HG03521 (cell line): ENCODE data around the gene CFC1B.
"Not testable (repeated sequence)": the region's sequence is repeated elsewhere in the genome, so short reads cannot be mapped to it uniquely, and the experiment has no call there.

ENCODE experiments used
- ATAC-seq: cut with Tn5 transposase; IDR thresholded peaks from one replicate; pipeline ENCODE4 v1.9.1; 2021; ENCODE audit warnings: mild to moderate bottlenecking, moderate library complexity; ENCODE audit not compliant: unreplicated experiment

CFC1B gene

GRCh38 chr2:130520992-130521391 lies at the start of gene CFC1B:
Gene CFC1B, plus strand, starts transcription at chr2:130521222. Its CDS starts 263 bp downstream, at chr2:130521485.
- not testable (repeated sequence) for ATAC-seq

DNA sequence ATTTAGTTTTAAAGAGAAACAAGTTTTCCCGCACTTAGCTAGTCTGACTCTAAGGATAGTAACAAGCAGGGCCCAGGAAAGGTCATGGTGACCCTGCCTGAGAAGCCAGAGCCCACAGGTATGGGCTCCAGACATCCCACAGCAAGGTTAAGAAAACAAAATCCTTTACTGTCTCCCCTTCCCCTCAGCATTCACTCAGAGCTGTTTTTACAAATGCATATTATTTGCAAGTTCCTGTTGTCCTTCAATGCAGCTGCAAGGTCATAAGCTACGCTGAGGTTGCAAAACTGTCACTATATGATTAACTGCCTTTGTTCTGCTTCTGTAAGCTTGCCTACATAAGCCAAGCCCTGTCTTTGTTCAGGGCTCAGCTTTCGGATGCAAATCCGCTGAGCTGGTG lies 29.9 kb upstream of the CFC1B start:
- not testable (repeated sequence) for ATAC-seq

- not testable (repeated sequence) for ATAC-seq
These were observed 11.8 kb upstream of the CFC1B start, which contains the start of gene POTEI for GRCh38 chr2:130509228-130509627. Gene POTEI, minus strand, starts transcription at chr2:130509328. Its CDS starts 93 bp downstream, at chr2:130509235.

DNA sequence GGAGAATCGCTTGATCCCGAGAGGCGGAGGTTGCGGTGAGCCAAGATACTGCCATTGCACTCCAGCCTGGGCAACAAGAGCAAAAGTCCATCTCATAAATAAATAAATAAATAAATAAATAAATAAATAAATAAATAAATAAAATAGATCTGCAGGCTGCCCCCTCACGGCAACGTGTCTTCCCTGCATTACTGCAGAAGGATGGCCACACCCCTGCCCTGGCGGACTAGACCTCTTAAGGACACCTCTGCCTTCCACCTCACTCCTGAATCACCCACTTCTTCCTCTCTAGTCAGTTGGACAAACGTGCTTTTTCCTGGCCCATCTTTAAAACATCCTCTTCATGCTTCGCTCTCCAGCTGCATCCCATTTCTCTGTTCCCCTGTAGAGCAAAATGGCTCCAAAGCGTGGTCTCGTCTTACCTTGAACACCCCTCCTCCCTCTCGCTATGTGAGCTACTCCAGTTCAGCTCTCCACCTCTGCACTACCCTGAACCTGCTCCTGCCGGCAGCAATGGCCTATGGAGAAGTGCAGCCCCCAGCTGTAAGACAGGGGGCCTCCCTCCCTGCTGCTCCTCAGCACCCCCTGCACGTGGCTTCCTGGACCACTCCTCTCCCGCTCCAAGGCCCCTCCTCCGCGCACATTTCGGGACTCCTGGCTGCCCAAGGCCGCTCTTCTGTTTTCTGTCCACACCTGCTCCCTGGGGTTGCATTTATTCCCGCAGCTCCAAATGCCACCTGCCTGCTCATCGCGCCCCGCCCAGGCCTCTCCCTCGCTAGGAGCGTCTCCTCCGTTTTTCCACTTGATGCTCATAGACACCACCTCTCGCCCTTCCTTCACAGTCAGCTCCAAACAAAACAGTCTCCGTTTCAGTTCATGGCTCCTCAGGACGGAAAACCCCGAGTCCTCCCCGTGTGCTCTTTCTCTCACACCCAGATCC lies 9.9 kb upstream of the CFC1B start:
- ATAC-seq, result not testable (repeated sequence)

- not testable (repeated sequence) for ATAC-seq
These were observed 9.1 kb upstream of the CFC1B start for GRCh38 chr2:130511747-130512451.

DNA sequence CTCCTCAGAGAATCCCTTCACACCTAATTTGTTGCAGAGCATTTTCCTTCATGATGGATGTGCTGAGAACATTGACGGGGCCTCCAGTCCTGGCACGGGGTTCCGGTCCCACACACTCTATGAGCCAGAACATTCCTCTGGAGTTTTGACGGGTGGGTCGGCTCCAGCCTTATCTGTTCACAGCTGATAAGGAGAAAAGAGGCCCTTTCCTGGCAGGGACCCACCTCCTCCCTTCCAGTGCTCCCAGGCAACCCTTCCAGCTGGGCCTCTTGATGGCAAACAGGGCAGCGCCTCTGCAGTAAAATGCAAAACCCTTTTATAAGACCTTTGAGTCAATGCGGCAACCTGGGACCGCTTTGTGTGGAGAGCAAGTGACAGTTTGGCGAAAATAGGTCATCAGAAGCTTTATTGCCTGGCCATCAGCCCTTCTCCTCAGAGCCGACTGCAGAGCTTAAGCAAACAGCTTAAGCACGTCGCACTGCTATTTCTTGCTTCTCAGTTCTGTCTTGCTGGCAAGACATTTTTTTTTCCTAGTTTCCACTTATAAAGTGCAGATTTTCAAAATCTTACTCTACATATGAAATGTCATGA lies 2.4 kb upstream of the CFC1B start:
- ATAC-seq, result not testable (repeated sequence)

DNA sequence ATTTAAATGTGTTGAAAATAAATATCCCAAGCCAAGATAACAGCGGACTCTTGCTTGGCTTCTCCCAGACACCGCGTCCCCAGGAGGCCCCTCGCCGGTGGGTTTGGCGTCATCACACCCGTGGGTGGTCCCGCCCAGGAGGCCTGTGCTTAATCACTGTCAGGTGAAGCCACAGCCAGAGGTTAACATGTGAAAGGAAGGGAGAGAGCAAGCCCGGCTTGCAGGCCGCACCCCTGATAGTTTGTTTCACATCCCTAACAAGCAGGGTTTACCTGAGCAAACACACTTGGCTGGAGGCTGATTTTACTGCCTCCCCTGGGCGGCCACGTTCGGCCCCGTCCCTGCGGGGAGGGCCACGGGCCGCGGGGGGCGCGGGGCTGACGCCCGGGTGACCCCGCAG lies 1.4 kb downstream of the CFC1B start:
- ATAC-seq, result not testable (repeated sequence)

GRCh38 chr2:130527365-130527967 lies 6.4 kb downstream of the CFC1B start:
- not testable (repeated sequence) for ATAC-seq

- not testable (repeated sequence) for ATAC-seq
These were observed 8.5 kb downstream of the CFC1B start for GRCh38 chr2:130529545-130529944.

- ATAC-seq, result not testable (repeated sequence)
These were observed 9.2 kb downstream of the CFC1B start for GRCh38 chr2:130530212-130530611.

GRCh38 chr2:130531225-130531624 lies 10.2 kb downstream of the CFC1B start:
- ATAC-seq, result not testable (repeated sequence)

DNA sequence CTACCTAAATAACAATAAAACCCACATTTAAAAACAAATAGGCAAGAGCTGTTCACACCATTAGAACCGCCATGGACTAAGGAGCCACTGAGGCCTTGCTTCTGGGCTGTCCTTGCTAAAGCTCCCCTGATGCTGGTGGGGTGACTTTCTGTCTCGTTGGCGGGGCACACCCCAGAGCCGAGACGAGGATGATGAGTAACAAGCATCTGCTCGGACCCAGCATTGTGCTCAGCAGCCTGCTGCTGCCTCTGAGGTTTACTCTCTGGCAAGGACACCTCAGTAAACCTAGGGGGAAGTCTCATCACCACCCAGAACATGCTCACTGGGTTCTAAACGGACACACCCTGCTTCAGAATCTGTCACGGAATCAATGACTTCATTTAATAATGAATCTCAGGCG lies 10.7 kb downstream of the CFC1B start:
- ATAC-seq, result not testable (repeated sequence)

DNA sequence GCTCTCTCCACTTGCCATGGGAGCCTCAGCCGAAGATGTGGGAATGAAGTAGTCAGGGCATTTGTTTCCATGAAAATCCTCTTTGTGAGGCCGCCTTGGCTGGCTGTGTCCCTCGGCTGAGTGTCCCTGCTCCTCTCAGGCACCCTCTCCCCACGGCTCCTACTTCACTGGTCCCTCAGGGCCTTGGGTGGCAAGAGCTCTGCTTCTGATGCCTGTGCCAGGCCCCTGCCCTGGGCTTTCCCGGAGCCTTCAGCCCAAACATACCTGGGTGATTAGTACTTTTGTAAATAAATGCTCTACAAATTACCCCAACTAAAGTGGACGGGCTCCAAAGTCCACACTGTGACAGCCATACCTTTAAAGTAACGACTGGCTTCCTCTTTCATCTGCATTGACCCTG lies 15.6 kb downstream of the CFC1B start:
- not testable (repeated sequence) for ATAC-seq

DNA sequence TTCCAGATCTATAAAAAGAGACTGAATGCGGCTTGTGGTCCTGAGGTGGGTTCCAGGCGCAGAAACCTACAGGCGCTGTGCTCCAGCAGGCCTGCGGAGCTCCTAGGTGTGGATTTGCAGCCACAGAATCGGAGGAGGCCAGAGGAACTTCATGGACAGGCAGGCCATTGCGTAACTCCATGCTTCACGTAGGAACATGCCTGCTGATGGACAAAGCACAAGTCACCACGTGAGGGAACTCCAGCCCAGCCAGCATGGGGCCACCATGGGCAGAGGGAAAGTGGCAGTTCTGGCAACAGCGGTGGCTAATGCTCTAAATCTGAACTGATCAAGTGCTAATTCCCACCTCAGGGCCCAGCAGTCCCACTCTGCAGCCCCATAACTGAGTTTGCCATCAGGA lies 17.2 kb downstream of the CFC1B start:
- ATAC-seq, result not testable (repeated sequence)

GRCh38 chr2:130542789-130543188 lies 21.8 kb downstream of the CFC1B start:
- ATAC-seq, result not testable (repeated sequence)

DNA sequence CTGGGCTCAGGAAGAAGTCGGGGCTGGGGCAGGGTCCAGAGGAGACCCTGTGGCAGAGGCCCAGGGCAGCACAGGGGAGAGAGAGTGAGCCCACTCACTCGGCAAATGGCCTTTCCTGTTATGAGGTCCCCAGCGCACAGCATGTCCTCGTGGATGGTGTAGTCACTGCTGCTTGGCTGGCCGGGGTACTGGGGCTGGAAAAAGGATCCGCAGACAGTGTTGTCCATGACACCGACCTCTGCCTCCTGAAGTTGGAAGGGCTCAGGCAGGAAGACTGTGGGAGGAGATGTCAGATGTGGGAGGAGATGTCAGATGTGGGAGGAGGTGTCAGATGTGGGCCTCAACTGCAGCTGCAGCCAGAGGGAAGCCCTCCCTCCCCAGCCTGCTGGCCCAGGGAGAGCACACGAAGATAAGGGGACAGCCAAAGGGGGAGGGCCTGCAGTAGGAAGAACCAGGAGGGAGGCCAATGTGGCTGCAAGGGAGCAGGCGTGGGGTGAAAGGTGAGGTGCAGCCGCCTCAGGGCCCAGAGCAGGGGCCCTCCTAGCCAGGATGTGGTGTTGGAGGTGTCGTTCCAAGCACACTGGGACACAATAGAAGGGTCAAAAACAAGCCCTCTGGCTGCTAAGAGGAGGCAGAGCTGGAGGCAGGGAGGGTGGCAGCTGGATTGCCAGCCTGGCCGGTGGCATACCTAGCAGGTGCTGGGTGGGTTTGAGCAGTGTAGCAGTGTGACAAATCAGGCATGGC lies 22.9 kb downstream of the CFC1B start:
- ATAC-seq, result not testable (repeated sequence)

GRCh38 chr2:130544978-130545377 lies 24.0 kb downstream of the CFC1B start:
- not testable (repeated sequence) for ATAC-seq

GRCh38 chr2:130548418-130548817 lies 27.4 kb downstream of the CFC1B start:
- not testable (repeated sequence) for ATAC-seq

- ATAC-seq, result not testable (repeated sequence)
These were observed 28.5 kb downstream of the CFC1B start for GRCh38 chr2:130549475-130549874.

GRCh38 chr2:130554178-130554577 lies 33.2 kb downstream of the CFC1B start:
- not testable (repeated sequence) for ATAC-seq
